HepG2 (cell line): ENCODE measurements around the gene PLEKHG5. TPM values are rescaled to one million over a fixed set of nuclear protein-coding genes. Genes with fewer than 3 reads are reported as not detected.

Experiments used
- BORCS8-MEF2B ChIP-seq: sonication (generic); formaldehyde crosslinking; IDR thresholded peaks from 2 replicates; pipeline ENCODE4 v1.8.0; 2022; ENCODE audit warnings: mild to moderate bottlenecking, missing genetic modification reagents
- CEBPG ChIP-seq: IDR thresholded peaks from 2 replicates; pipeline ENCODE4 v1.6.1; 2016
- FOXC1 ChIP-seq: sonication (generic); formaldehyde crosslinking; IDR thresholded peaks from 2 replicates; pipeline ENCODE4 v1.8.0; 2022; ENCODE audit warnings: mild to moderate bottlenecking, missing genetic modification reagents, borderline replicate concordance
- KDM1A ChIP-seq: IDR thresholded peaks from 2 replicates; pipeline ENCODE4 v1.6.1; 2016; ENCODE audit warnings: missing compliant biosample characterization
- KDM2A ChIP-seq: sonication (generic); formaldehyde crosslinking; IDR thresholded peaks from 2 replicates; pipeline ENCODE4 v1.4.0; 2020; ENCODE audit warnings: low read depth, missing genetic modification reagents, borderline replicate concordance
- KDM5B ChIP-seq: sonication (generic); formaldehyde crosslinking; IDR thresholded peaks from 2 replicates; pipeline ENCODE4 v1.4.0; 2020; ENCODE audit warnings: missing genetic modification reagents, mild to moderate bottlenecking, borderline replicate concordance
- POLR2G ChIP-seq: fragments of 200-400 bp; formaldehyde crosslinking; IDR thresholded peaks from 2 replicates; pipeline ENCODE4 v1.6.1; 2018; ENCODE audit warnings: mild to moderate bottlenecking, low read depth, low read length, moderate library complexity
- SOX5 ChIP-seq: IDR thresholded peaks from 2 replicates; pipeline ENCODE4 v1.6.1; 2016; ENCODE audit warnings: borderline replicate concordance
- TAF15 ChIP-seq: fragments of 200-400 bp; formaldehyde crosslinking; IDR thresholded peaks from one replicate; pipeline ENCODE4 v1.6.1; 2018; ENCODE audit warnings: mild to moderate bottlenecking, low read depth, low read length; ENCODE audit not compliant: poor library complexity, severe bottlenecking
- TBX2 ChIP-seq: sonication (generic); formaldehyde crosslinking; IDR thresholded peaks from 2 replicates; pipeline ENCODE4 v1.5.0; 2020; ENCODE audit warnings: missing genetic modification reagents, mild to moderate bottlenecking, borderline replicate concordance
- TOPORS ChIP-seq: sonication (generic); formaldehyde crosslinking; IDR thresholded peaks from 2 replicates; pipeline ENCODE4 v1.8.0; 2023; ENCODE audit warnings: mild to moderate bottlenecking, missing genetic modification reagents
- ZBTB7B ChIP-seq: sonication (generic); formaldehyde crosslinking; IDR thresholded peaks from 2 replicates; pipeline ENCODE4 v1.4.0; 2020; ENCODE audit warnings: missing genetic modification reagents
- ZBTB8A ChIP-seq: sonication (generic); formaldehyde crosslinking; IDR thresholded peaks from 2 replicates; pipeline ENCODE4 v1.4.0; 2020; ENCODE audit warnings: mild to moderate bottlenecking, low read depth, missing genetic modification reagents, borderline replicate concordance
- ZEB1 ChIP-seq: IDR thresholded peaks from 2 replicates; pipeline ENCODE4 v1.6.1; 2012; ENCODE audit warnings: mild to moderate bottlenecking, low read depth, inconsistent platforms; ENCODE audit not compliant: insufficient replicate concordance
- ZFY ChIP-seq: sonication (generic); formaldehyde crosslinking; IDR thresholded peaks from 2 replicates; pipeline ENCODE4 v1.4.0; 2020; ENCODE audit warnings: missing genetic modification reagents
- ZNF839 ChIP-seq: sonication (generic); formaldehyde crosslinking; IDR thresholded peaks from 2 replicates; pipeline ENCODE4 v1.4.0; 2020; ENCODE audit warnings: missing genetic modification reagents, mild to moderate bottlenecking, borderline replicate concordance
- polyA plus RNA-seq, 8 experiments: library from polyadenylated mRNA; depleted of rRNA in 3 of 8; stranded (reverse) in 7 of 8; unstranded in 1 of 8; fragments of >200 nt; fragmentation: Illumina TruSeq in 4 of 8; extraction: Trizol in 4 of 8; gene quantifications; 2 replicates each; pipeline versions ENCODE4 v1.2.1 to v1.2.3, GENCODE V29; 2011 to 2016; ENCODE audit warnings: low read depth in 4 of 8, missing spikeins in 1 of 8, mixed read lengths in 1 of 8; ENCODE audit not compliant: insufficient read depth in 1 of 8
- total RNA-seq, 5 experiments: library from RNA; depleted of rRNA; stranded (reverse); fragments of >200 nt; fragmentation: Illumina TruSeq; extraction: Trizol; gene quantifications; 2 replicates each; pipeline ENCODE4 v1.2.3, GENCODE V29; 2016; ENCODE audit warnings: low read depth in 1 of 5
- TF ChIP-seq, protein P1 (sequence below): IDR thresholded peaks from 2 replicates; pipeline ENCODE4 v1.6.1; 2012; ENCODE audit warnings: low read length, improper control_type of control experiment
- TF ChIP-seq, protein P2 (sequence below): sonication (generic); formaldehyde crosslinking; IDR thresholded peaks from 2 replicates; pipeline ENCODE4 v1.4.0; 2020; ENCODE audit warnings: mild to moderate bottlenecking, missing genetic modification reagents, borderline replicate concordance
- TF ChIP-seq, protein P3 (sequence below): sonication (generic); formaldehyde crosslinking; IDR thresholded peaks from 2 replicates; pipeline ENCODE4 v1.4.0; 2020; ENCODE audit warnings: missing genetic modification reagents, low read depth, mild to moderate bottlenecking, borderline replicate concordance

The PLEKHG5 gene
- total and polyA plus RNA-seq, 2 of the 13 experiments (the other 11 are each of a cell fraction or from before 2014, with no cell fraction given): 1.9 to 3.5 TPM

DNA sequence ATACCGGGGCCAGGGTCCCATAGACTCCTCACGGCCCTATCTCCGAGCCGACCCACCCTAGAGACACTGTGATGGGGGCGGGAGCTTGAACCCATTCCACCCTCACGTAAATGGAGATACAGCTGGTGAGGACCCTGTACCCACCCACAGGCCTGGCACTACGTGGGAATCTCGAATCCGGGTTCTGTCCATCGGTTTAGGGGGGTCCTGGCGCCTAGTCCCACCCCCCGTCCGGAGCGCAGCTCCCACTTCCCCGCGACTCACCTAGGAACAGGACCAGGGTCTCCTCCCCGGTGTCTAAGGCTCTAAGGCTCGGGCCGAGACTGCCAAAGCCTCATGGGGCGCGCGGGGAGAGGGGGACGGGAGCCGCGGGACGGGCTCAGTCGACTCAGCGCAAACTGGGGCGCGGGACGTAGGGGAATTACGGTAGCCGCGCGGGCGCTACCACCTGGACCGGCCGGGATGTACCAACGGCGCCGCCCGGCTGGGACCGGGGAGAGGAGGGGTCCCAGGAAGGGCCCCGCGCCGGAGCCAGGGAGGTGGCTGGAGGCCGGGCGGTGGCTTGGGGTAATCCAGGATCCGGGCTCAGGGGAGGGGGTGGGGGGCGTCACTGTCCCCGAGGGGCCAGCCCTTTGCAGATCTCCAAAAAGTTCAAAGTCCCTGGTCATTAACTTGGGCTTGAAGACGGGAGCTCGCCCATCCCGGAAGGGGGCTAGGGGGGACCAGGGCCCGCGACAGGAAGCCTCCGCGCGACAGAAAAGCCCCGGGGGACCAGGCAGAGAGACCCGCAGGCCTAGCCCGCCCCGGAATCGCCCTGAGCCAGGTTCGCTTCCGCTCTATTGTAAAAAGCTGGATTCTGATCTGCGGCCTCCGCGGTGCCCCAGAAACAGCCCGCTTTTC lies 1.0 kb downstream of the PLEKHG5 start (continued):
- TF ChIP-seq TOPORS (CRISPR knock-in tag) (peak; percentile 59; the same call in 1 of the 2 replicates), SOX5 (CRISPR knock-in tag) (peak; percentile 17; the same call in 1 of the 2 replicates), ZNF839 (CRISPR knock-in tag) (no peak), ZBTB7B (CRISPR knock-in tag) (peak; percentile 78; the same call in 1 of the 2 replicates), KDM2A (CRISPR knock-in tag) (peak; percentile 54), FOXC1 (CRISPR knock-in tag) (peak; percentile 22; the same call in 1 of the 2 replicates), POLR2G (peak; percentile 50), CEBPG (0 out of 2 replicates have a peak, but pooled peaks have one; percentile 12), KDM5B (peak; percentile 75; the same call in 1 of the 2 replicates), ZBTB8A (no peak), ZFY (CRISPR knock-in tag) (peak; percentile 77), TBX2 (CRISPR knock-in tag) (peak; percentile 67), BORCS8-MEF2B (CRISPR knock-in tag) (no peak), KDM1A (CRISPR knock-in tag) (0 out of 2 replicates have a peak, but pooled peaks have one; percentile 25), ZEB1 (no peak), TAF15 (peak; percentile 70)
- TF ChIP-seq, protein P1, sequence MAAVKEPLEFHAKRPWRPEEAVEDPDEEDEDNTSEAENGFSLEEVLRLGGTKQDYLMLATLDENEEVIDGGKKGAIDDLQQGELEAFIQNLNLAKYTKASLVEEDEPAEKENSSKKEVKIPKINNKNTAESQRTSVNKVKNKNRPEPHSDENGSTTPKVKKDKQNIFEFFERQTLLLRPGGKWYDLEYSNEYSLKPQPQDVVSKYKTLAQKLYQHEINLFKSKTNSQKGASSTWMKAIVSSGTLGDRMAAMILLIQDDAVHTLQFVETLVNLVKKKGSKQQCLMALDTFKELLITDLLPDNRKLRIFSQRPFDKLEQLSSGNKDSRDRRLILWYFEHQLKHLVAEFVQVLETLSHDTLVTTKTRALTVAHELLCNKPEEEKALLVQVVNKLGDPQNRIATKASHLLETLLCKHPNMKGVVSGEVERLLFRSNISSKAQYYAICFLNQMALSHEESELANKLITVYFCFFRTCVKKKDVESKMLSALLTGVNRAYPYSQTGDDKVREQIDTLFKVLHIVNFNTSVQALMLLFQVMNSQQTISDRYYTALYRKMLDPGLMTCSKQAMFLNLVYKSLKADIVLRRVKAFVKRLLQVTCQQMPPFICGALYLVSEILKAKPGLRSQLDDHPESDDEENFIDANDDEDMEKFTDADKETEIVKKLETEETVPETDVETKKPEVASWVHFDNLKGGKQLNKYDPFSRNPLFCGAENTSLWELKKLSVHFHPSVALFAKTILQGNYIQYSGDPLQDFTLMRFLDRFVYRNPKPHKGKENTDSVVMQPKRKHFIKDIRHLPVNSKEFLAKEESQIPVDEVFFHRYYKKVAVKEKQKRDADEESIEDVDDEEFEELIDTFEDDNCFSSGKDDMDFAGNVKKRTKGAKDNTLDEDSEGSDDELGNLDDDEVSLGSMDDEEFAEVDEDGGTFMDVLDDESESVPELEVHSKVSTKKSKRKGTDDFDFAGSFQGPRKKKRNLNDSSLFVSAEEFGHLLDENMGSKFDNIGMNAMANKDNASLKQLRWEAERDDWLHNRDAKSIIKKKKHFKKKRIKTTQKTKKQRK: no peak
- TF ChIP-seq, protein P2, sequence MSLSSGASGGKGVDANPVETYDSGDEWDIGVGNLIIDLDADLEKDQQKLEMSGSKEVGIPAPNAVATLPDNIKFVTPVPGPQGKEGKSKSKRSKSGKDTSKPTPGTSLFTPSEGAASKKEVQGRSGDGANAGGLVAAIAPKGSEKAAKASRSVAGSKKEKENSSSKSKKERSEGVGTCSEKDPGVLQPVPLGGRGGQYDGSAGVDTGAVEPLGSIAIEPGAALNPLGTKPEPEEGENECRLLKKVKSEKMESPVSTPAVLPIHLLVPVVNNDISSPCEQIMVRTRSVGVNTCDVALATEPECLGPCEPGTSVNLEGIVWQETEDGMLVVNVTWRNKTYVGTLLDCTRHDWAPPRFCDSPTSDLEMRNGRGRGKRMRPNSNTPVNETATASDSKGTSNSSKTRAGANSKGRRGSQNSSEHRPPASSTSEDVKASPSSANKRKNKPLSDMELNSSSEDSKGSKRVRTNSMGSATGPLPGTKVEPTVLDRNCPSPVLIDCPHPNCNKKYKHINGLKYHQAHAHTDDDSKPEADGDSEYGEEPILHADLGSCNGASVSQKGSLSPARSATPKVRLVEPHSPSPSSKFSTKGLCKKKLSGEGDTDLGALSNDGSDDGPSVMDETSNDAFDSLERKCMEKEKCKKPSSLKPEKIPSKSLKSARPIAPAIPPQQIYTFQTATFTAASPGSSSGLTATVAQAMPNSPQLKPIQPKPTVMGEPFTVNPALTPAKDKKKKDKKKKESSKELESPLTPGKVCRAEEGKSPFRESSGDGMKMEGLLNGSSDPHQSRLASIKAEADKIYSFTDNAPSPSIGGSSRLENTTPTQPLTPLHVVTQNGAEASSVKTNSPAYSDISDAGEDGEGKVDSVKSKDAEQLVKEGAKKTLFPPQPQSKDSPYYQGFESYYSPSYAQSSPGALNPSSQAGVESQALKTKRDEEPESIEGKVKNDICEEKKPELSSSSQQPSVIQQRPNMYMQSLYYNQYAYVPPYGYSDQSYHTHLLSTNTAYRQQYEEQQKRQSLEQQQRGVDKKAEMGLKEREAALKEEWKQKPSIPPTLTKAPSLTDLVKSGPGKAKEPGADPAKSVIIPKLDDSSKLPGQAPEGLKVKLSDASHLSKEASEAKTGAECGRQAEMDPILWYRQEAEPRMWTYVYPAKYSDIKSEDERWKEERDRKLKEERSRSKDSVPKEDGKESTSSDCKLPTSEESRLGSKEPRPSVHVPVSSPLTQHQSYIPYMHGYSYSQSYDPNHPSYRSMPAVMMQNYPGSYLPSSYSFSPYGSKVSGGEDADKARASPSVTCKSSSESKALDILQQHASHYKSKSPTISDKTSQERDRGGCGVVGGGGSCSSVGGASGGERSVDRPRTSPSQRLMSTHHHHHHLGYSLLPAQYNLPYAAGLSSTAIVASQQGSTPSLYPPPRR (CRISPR knock-in tag): peak; percentile 36; the same call in 1 of the 2 replicates
- TF ChIP-seq, protein P3, sequence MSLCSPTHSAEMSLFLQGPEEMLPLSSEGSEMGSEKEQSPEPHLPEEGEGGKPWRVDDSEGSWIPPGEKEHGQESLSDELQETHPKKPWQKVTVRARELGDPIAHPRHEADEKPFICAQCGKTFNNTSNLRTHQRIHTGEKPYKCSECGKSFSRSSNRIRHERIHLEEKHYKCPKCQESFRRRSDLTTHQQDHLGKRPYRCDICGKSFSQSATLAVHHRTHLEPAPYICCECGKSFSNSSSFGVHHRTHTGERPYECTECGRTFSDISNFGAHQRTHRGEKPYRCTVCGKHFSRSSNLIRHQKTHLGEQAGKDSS: peak; percentile 77; the same call in 1 of the 2 replicates
